MV-4-11 (cell line): ENCODE measurements around the gene PCNX4.

Source experiments
- DNase-seq: peaks from one replicate; lab custom pipeline; 2025; lab: John Stamatoyannopoulos, UW

PCNX4 gene

DNA sequence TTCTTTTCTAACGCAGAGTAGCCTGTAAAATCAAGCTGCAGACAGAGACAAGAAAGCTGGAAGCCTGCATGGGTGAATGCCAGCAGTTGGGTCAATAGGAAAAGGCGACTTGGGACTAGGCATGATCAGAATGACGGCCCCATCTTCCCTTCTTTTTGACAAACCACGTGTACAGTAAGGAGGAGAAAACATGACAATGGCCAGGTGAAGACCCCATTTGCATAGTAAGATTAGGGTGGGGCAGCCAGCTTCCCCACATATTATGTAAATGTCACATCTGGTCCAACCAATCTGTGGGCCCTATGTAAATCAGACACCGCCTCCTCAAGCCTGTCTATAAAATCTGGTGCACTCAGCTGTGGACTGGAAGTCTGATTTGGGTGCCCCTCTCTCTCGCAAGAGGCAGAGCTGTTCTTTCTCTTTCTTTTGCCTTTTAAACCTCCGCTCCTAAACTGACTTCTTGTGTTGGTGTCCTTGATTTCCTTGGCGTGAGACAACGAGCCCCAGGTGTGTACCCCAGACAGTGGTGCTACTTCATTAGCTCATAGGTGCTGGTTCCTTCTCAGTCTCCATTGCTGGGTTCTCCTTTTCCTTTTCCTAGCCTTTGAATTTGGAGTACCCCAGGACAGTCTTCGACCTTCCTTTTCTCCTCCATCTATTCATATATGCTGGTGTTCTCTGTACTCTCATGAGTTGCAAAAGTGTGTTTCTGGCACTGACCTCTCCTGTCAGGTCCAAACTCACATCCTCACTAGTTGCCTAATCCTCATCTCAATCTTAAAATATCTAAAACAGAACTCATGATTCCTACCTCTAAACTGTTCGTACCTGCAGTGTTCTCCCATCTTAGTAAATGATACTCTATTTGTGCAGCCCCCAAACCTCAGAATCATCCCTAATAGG lies 82.9 kb downstream of the PCNX4 start:
- DNase-seq: no peak

DNA sequence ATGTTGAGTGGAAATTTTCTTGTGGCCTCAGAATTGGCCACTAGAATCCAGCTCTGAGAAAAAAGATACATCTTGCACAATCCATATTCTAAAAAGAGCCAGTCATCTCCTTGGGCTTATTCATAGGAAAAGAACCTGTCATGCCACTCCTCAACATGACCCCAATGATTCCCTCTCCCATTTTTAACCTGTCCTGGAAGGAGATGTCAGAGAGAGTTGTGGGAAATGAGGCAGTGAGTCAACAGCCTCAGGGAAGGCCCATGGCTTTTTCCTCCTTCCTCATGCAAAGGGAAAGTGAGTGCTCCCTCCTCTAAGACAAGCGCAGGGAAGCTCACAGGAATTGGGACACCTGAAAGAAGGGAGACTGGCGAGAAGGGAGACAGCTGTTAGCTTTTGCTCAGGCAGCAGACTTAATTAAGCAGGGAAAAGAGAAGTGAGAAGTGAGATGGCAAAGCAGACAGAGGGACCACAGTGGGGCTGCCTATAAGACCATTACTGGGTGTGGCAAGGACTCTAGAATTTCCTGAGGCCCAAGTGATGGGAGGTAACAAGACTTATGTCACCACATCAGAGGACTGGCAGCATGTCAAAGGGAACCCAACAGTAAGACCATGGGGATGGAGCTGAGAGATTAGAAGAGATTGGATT lies 83.7 kb downstream of the PCNX4 start:
- DNase-seq: peak; percentile 64

DNA sequence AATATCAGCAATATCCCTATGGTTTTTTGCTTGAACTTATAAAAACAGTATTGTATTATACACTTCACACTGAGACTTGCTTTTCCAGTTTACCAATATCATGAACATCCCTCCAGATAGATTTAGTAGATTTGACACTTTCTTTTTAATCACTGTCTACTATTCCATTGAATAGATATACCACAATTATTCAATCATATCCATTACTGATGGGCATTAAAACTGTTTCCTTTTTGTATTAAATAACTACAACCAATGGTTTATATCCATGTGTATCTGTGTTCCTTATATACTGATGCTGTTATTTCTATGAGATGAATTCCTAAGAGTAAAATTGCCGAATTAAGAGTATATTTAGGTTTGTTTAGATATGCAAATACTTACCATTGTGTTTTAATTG lies 86.4 kb downstream of the PCNX4 start:
- no peak for DNase-seq

DNA sequence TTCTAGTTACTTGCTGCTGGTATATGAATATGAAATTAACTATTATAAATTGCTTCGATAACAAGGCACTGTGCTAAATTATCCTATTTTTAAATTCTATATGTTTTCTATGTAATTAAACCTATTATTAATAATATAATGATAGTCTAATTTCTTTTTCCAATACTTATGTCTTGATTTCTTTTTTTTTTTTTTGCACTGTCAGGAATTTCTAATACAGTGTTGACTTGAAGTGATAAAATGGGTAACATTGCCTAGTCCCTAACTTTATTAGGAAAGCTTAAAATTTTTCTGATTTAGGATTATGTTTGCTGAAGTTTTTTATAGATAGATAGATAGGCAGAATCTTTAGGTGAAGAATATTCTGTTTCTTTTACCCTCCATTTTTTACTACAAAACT lies 87.1 kb downstream of the PCNX4 start:
- no peak for DNase-seq

DNA sequence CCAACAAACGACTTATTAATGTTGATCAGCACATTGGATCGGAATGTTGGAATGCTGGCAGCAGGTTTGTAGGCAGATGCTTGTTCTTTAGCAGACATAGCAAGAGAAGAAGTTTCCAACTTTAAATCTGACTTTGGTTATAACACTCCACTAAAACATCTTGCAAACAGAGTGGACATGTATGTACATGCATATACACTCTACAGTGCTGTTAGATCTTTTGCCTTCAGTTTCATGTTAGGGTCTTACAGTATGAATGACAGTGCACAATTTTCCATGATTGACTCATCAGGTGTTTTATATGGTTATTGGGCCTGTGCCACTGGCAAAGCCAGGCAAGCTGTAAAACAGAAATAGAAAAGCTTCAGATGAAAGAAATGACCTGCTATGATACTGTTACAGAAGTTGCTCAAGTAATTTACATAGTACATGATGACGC lies 87.7 kb downstream of the PCNX4 start:
- no peak for DNase-seq

DNA sequence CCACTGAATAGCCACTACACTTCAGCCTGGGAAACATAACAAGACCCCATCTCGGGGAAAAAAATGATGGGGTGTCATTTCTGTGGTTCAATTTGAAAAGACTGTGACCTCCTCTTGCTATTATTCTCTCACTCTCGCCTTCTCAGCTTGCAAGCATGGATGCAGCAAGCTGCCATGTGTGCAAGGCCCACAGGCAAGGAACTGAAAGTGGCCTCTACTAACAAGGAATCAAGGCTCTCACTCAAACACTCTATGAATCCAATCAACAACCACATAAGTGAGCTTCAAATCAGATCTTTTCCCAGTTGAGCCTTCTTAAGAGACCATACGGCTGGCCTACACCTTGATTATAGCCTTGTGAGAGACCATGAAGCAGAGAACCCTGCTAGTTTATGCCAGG lies 91.4 kb downstream of the PCNX4 start:
- peak; percentile 34 for DNase-seq

DNA sequence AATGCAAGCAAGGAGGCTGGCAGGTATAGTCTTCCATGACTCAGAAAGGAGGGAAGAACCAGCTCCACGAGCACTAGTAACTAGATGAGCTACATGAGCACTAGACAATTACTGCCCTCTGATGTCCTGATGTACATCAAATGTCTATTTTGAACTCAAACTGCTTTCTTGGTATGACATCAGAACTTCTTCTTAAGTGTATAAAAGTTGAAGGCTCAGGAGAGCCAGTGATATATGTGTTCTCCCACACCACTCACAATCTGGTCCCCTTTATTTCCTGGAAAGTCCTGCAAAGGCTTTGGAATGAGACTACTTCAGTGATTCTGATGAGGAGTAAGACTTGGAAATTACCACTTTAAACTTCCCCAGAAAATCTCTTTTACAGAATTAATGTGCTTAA lies 92.0 kb downstream of the PCNX4 start:
- no peak for DNase-seq

DNA sequence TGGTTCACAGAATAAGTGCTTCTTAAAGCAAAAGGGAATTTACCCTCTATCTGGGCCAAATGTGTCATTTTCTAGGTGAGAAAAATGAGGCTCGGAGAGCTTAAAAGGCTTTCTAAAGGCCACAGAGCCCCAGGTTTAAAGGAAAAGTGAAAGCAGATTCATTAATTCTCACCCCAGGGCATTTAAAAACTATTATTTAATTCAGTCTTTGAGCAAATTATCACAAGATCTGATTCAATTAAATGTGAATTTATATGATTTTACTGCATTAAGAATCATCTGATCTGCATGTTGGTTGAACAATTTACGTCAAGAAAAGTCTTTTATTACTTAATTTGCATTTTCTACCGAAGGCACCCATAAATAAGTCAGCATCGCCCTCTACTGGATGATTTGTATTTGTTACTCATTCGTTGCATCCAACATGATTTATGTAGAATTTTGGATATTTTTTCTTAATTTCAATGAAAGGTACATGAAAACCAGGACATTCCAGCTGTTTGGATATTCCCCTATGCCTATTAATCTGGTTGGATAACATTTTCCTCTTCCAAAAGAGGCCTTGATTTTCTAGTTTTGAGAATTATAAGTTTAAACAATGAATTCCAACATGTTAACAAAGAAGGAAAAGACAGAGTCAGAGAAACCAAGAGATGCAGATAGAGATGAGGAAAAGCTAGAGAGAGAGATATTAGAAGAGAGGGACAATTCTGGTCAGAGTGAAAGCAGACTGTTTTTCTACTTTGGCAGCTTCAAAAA lies 92.6 kb downstream of the PCNX4 start:
- peak; percentile 62 for DNase-seq

DNA sequence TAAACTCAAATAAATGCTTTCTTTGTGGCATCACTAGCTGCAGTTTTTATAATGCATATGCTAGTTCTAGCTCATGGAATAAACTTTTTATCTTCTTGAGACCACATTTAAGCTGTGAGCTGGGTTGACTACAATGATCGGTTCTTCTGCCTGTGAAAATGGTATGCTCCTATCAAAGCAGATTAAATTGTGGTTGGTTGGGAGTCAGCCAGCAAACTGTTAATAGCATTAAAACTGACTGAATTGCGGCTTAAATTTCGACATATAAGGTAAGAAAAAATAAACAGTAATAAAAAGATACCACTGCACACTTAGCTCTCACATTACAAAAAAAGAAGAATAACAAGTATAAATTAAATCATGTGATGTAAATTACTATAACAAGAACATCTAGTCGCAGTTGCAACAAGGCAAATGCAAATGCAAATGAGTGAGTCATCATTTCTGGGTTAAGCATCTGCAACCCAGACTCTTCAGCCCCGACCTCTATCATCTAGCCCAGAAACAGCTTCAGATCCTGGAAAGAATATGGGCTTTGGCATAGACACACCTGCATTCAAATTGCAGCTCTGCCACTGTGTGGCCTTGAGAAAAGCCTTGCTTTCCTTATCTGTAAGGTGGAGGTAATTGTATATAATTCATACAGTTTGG lies 93.3 kb downstream of the PCNX4 start:
- DNase-seq: no peak

DNA sequence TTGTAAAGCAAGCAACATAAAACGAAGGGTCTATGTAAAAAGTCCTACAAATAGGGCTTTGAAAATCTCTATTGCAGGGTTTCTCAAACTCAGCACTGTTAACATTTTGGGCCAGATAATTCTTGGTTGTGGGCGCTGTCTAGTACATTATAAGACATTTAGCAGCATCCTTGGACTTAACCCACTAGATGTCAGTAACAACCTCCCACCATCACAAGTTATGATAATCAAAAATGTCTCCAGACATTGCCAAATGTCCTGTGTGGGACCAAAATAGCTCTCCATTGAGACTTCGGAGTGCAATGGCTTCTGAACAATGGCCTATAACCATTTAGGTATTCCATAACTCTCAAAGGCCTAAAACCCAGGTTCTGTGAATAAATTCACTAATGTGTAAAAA lies 96.4 kb downstream of the PCNX4 start:
- peak; percentile 47 for DNase-seq

DNA sequence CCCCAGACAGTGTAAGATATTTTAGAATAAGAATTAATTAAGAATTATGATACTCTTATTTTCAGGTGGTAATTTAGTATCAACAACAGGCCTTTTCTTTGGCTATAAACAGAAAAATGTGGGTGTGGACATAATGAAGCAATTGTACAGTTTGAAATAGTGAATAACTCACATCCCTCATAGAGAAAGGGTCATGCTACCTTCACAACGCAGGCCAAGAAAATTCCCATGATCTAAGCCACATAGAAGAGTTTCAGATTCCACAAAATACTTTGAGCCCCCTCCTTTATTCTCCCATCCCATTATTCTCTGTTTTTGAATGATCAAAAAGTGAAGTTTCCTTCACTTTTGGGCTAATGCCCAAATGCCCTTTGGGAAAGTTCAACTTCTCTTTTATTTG lies 97.0 kb downstream of the PCNX4 start:
- no peak for DNase-seq

DNA sequence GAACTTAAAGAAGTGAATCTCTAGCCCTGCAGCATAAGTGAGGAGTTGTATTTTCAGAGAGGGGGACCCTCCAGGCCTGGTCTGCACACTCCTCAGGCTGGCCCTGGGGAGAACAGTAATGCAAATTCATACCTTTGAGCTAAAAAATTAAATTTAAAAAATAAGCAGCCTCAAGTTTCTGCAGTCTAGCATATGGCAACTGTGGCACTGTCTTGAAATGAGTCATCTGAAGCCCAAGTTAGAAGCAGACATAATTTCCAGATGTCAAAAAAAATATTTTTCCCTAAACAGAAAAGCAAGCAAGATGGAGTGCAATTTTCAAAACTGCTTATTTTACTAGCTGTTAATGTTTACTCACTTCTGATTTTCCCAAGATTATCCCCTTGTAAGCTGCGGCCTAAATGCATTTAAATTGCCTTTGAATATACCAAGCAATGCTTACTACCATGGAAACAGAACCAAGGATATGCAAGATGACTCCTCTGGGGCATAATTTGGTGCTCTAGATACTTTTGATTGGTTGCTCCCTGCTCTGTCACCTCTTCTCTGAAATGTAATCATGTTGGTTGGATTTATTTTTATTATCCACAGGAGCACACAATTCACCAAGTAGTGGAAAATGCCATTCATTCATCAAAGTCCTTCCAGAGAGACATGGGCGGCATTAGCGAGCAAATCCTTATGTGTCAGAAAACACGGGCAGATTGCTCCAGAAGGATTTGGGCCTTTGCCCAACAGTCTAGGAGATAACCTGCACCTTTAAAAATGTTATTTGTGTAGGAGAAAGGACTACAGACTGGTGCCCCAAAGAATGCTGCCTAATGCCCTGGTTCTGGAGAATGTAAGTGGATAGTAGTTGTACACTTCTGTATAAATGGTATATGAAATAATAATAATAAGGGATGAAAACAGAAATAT lies 98.5 kb downstream of the PCNX4 start:
- DNase-seq: no peak

DNA sequence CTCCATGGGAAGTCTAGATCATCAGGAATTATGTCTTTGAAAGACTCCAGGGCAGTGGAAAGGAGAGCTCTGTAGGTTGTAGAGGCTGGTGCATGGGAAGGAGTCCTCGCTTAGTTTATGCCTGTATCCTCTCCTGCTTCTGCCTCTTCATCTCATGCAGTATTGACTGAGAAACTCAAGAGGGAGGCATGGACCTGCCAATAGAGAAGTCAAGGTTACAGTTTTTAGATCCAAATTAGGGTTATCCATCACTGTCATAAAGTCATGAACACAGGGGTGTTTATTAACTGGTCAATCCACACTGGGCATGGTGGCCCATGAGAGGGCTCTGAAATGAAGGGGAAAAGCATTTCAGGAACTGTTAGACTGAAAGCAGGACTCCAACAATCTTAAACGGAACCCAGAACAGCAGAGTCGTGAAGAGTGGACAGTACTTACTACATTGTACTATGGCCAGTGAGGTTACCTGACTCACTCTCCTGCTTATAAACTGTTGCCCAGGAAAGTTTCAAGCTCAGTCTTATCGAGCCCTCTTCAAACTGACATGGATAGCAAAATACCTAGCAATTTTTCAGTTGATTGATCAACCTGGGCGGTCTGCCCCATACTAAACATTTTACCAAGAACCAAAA lies 103.6 kb downstream of the PCNX4 start:
- DNase-seq: no peak

DNA sequence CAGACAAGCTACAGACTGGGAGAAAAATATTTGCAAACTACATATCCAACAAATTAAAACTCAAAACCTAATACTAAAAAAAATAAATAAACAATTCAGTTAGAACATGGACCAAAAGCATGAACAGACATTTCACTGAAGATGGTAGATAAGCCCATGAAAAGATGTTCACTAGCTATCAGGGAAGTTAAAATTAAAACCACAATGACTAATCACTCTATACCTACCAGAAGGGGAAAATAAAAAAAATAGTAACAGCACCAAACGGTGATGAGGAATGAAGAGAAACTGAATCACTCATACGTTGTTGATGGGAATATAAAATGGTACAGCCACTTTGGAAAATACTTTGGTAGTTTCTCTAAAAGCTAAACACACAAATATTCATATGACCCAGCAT lies 104.6 kb downstream of the PCNX4 start:
- no peak for DNase-seq

DNA sequence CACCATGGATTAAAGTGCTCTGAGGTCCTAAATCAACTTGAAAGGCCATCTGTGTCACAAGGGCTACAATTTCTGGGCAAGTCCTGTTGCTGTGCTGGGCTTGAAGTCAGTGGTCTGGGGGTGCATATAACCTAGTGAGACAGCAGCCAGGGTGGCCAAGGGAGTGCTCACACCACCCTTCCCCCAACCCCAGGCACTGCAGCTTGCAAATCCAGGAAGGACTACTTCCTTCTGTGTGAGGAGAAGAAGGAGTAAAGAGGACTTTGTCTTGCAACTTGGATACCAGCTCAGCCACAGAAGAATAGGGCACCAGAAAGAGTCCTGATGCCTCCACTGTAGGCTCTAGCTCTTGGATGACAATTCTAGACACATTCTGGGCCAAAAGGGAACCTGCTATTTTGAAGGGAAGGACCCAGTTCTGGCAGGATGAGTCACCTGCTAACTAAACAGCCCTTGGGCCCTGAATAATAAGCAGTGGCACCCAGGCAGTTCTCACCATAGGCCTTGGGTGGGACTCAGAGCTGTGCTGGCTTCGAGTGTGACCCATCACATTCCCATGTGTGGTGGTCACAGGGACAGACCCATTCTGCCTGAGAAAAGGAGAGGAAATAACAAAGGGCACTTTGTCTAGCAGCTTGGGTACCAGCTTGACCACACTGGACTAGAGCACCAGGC lies 106.0 kb downstream of the PCNX4 start:
- DNase-seq: peak; percentile 54

DNA sequence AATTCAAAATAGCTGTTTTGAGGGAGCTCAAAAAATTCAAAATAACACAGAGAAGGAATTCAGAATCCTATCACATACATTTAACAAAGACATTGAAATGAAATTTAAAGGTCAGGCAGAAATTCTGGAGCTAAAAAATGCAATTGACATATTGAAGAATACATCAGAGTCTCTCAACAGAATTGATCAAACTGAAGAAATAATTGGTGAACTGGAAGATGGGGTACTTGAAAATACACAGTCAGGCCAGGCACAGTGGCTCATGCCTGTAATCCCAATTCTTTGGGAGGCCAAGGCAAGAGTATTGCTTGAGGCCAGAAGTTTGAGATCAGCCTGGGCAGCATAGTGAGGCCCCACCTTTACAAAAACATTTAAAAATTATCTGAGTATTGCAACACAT lies 107.6 kb downstream of the PCNX4 start:
- no peak for DNase-seq

DNA sequence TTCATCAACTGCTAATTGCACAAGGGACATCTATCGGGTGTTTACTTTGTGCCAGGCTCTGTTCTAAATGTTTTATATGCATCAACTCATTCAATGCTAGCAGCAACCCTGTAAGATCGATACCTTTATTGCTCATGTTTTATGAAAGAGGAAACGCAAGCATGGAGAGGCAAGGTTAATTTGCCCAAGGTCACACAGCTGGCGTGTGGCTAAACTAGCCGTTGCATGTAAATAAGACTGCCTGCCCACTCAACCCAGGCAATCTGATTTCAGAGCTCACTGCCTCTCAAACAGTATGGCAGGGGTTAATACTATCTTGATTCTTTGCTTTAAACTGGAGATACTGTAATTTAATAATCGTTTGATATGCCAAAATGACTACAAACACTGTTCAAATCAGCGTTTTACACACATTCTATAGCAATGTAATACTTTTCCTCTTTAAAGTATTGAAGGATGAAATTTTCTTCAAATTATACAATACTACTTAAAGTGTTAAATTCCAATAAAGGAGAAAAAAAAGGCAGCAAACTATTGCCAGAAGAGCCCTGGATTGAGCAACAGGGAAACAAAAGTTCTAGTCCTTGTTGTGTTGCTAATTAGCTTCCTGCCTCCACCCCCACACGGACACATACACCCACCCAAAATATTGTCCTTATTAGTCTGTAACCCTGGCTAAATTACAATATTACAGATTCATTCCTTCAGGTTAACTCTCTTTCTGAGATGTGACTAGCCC lies 112.5 kb downstream of the PCNX4 start:
- peak; percentile 75 for DNase-seq

DNA sequence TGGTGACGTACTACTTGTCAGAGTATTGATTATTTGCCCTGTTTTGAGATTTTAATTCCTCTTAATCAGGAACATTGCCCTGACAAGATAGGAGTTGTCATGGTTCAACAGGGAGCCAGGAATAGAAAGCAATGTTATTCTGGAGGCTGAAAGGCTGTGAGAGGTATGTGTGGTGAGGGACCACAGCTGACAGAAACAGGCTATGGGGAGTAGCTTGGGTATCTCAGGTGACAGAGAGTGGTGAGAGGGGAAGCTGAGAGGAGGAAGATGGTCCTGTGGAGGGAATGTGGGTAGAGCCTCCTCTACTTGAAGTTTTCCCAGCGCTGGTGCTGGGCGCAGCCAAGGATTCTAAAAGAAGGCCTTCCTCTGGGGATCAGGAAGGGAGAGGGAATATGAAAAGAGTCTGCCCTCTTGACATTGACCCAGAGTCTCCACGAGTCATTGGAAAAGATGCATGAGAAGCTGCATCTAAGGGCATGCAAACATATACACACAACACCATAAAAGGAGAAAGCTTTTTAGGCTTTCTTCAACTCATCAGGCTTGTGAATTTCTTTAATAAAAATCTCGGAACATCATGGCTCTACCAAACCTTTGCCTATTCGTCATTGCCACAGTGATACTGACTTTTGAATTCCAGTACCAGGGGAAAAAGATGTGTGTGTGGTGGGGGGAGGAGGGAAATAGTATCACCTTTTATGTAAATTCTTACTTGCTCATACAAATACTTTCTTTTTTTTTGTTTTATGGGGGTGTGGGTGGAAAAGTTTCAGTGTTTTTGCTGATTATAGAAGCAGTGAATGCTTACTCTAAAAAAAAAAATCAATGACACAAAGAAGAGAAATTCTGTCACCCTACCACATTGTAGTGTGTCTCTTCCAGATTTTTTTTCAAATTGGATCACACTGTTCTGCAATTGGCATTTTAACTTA lies 113.4 kb downstream of the PCNX4 start:
- no peak for DNase-seq
